ENCODE data around the gene OLR1.

OLR1 gene

DNA sequence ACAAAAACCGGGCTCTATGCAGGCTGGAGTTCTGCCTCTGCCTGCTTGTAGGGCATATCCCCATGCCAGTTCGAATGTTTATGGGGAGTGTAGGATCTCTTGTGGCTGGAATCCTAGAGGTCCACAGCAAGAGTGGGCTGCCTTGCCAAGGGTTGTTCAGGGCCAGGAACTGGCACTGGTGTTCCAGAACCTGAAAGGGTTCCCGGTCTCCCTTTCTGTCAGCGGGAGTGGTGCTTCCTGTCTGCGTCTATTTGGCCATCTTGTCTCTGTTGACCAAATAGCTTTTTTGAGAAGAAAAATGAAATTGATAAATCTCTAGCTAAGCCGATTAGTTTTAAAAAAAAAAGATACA is 17.8 kb downstream of the OLR1 start:
- Histone ChIP-seq H3K27ac (no peak overlapping the region; the same call in 1 of the 2 replicates), H3K36me3 (no peaks in the 10 kb centered on the region), H3K27me3 (ENCODE audit: insufficient read depth, low read depth, severe bottlenecking) (no peaks in the 10 kb centered on the region), H3K9me3 (ENCODE audit: severe bottlenecking) (no peaks in the 10 kb centered on the region), H3K4me3 (ENCODE audit: low read depth, low read length) (peak overlapping the region; percentile 74)
- TF ChIP-seq, protein P1, sequence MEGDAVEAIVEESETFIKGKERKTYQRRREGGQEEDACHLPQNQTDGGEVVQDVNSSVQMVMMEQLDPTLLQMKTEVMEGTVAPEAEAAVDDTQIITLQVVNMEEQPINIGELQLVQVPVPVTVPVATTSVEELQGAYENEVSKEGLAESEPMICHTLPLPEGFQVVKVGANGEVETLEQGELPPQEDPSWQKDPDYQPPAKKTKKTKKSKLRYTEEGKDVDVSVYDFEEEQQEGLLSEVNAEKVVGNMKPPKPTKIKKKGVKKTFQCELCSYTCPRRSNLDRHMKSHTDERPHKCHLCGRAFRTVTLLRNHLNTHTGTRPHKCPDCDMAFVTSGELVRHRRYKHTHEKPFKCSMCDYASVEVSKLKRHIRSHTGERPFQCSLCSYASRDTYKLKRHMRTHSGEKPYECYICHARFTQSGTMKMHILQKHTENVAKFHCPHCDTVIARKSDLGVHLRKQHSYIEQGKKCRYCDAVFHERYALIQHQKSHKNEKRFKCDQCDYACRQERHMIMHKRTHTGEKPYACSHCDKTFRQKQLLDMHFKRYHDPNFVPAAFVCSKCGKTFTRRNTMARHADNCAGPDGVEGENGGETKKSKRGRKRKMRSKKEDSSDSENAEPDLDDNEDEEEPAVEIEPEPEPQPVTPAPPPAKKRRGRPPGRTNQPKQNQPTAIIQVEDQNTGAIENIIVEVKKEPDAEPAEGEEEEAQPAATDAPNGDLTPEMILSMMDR (IDR thresholded peaks at IDR 0.05; ENCODE audit: low read depth, low read length) = no peak
- DNase-seq = no peak

DNA sequence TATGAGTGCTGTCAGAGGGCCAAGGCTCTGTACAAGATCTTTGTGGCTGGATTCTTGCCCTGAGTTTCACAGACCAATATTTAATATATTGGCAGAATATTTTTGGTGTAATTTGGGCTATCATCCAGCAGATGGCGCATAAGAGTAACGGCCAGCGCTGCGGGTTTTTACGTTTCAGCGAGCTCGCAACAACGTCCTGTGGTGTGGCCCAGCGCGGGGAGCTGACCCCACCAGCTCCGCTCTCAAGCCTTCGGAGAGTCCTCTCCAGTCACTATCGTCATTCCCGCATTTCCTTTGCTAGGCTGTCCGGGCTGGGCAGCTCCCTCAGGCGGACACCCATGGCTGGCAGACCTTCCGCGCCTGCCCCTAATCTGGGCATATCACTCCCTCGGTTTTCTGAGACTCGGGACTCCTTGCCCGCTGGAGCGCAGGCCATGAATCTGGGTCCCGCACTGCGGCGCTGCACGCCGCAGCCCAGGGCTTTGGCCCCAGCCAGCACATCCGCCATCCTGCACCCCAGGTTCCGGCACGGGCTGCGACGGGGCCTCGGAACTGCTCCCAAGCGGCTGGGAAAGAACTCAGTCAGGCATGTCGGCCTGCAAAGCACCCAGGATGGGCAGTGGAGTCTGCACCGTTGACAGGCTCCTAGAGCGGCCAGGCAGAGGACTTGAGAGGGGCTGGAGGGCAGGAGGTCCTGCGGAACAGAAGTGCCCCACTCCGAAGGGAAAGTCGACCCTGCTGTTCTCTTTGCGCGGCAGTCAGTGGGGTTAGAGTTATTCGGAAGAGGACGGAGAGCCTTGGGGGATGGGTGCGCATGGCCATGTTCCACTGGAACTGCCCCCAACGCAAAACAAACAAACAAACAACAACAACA is 18.4 kb downstream of the OLR1 start:
- peak overlapping the region; percentile 74 for H3K4me3 ChIP-seq (ENCODE audit: low read depth, low read length)
- no peaks in the 10 kb centered on the region for H3K27me3 ChIP-seq (ENCODE audit: insufficient read depth, low read depth, severe bottlenecking)
- DNase-seq = peak; percentile 74
- H3K36me3 ChIP-seq = no peaks in the 10 kb centered on the region
- H3K27ac ChIP-seq = peak overlapping the region; percentile 53
- TF ChIP-seq, protein P1 (IDR thresholded peaks at IDR 0.05; ENCODE audit: low read depth, low read length) = peak; percentile 71
- H3K9me3 ChIP-seq (ENCODE audit: severe bottlenecking) = no peaks in the 10 kb centered on the region

DNA sequence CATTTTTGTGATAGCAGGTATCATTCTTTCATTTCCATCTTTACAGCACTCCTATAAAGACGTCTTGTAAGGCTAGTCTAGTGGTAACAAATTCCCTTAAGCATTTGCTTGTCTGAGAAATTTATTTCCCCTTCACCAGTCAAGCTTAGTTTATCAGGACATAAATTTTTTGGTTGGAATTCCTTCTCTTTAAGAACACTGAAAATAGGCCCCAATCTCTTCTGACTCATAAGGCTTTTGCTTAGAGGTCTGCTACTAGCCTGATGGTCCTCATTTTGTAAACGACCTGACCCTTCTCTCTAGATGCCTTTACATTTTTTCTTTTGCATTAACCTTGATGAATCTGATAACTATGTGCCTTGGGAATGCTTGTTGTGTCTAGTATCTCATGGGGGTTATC is 20.3 kb downstream of the OLR1 start:
- H3K9me3 ChIP-seq (ENCODE audit: severe bottlenecking) = no peaks in the 10 kb centered on the region
- TF ChIP-seq, protein P1 (IDR thresholded peaks at IDR 0.05; ENCODE audit: low read depth, low read length) = no peak
- H3K27ac ChIP-seq = no peak overlapping the region
- no peaks in the 10 kb centered on the region for H3K36me3 ChIP-seq
- H3K27me3 ChIP-seq (ENCODE audit: insufficient read depth, low read depth, severe bottlenecking) = no peaks in the 10 kb centered on the region
- no peak for DNase-seq
- H3K4me3 ChIP-seq (ENCODE audit: low read depth, low read length) = no peak overlapping the region

DNA sequence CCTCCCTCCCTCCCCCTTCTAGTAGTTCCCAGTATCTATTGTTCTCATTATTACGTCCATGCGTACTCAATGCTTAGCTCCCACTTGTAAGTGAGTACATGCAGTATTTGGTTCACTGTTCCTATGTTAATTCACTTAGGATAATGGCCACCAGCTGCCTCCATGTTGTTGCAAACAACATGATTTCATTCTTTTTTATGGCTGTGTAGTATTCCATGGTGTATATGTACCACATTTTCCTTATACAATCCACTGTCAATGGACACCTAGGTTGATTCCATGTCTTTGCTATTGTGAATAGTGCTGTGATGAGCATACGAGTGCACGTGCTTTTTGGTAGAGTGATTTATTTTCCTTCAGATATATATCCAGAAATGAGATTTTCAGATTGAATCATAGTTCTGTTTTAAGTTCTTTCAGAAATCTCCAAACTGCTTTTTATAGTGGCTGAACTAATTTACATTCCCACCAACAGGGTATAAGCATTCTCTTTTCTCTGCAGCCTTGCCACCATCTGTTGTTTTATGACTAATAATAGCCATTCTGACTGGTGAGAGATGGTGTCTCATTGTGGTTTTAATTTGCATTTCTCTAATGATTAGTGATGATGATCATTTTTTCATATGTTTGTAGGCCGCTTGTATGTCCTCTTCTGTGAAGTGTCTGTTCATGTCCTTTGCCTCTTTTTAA is 24.1 kb downstream of the OLR1 start:
- Histone ChIP-seq H3K27ac (no peak overlapping the region), H3K9me3 (ENCODE audit: severe bottlenecking) (no peaks in the 10 kb centered on the region), H3K4me3 (ENCODE audit: low read depth, low read length) (no peak overlapping the region), H3K27me3 (ENCODE audit: insufficient read depth, low read depth, severe bottlenecking) (no peaks in the 10 kb centered on the region), H3K36me3 (no peaks in the 10 kb centered on the region)
- TF ChIP-seq, protein P1 (IDR thresholded peaks at IDR 0.05; ENCODE audit: low read depth, low read length) = no peak
- DNase-seq = no peak

DNA sequence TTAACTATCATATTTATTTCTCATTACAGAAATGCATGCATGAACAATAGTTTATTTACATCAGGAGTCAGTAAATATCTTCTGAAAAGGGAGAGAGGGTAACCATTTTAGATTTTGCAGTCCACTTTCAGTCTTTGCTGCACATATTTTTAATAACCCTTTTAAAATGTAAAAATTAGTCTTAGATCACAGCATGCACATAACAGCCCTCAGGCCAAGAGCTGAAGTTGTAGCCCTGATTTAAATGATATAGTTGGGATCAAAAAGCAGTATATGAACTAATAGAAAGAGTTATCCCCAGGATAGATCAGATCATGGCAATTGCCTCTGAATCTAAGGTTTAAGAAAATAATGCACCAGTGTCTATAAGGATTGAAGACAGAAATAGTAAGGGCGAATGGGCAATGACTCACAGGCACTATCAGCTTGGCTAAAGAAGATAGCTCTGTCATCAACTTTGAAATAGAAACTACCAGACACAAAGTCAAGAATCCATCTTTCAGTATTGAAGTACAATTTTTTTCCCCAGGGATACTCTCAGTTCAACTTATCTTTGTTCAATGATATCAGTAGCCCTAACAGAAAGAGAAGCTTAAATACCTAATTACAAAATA is 28.8 kb downstream of the OLR1 start:
- no peaks in the 10 kb centered on the region for H3K27me3 ChIP-seq (ENCODE audit: insufficient read depth, low read depth, severe bottlenecking)

More for the DNA sequence above, 28.8 kb downstream of the OLR1 start:
- H3K36me3 ChIP-seq = no peaks in the 10 kb centered on the region
- no peak for DNase-seq
- no peak overlapping the region for H3K4me3 ChIP-seq (ENCODE audit: low read depth, low read length)
- H3K27ac ChIP-seq = no peak overlapping the region
- H3K9me3 ChIP-seq (ENCODE audit: severe bottlenecking) = no peaks in the 10 kb centered on the region
- TF ChIP-seq, protein P1 (IDR thresholded peaks at IDR 0.05; ENCODE audit: low read depth, low read length) = no peak

Measured in WERI-Rb-1 (cell line).